Measurements from ENCODE around the gene MARCHF4. TPM values are rescaled to one million over a fixed set of nuclear protein-coding genes. Genes with fewer than 3 reads are reported as not detected.

Gene MARCHF4
- total and polyA plus RNA-seq, 2 of the 8 experiments (the other 6 are each of a cell fraction or from before 2014, with no cell fraction given), result 1.9 to 2.9 TPM

DNA sequence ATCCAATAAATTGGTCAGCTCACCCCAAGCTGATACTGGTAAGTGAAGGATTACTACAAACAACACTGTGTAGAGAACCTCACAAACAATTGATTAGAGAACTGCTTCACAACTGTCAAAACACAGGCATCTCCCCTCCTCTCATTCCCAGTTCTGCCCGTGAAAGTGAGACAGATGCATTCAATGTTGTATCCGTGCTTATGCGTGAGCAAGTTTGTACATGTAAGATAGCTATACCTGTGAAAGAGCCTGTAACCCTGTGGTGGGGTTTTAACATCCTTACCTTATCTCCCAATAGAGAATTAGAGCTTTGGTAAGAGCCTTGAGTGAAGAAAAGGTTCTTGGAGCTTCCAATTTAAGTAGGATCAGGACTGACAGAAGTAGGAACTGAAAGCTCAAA is 9.1 kb downstream of the MARCHF4 start:
- Histone ChIP-seq H3K14ac (ENCODE audit: insufficient read length) (no peak overlapping the region), H3K56ac (replicated peaks; ENCODE audit: insufficient read length, low read depth, low read length) (no peak overlapping the region), H3K9ac (replicated peaks in 1 of 4; ENCODE audit: extremely low read depth in 1 of 4, low read depth in 3 of 4, low read length in 3 of 4) (no peak overlapping the region), H2BK12ac (ENCODE audit: low read depth, low read length) (no peak overlapping the region), H2AFZ (ENCODE audit: low read length) (no peak overlapping the region), H3K79me2 (ENCODE audit: control insufficient read depth in 1 of 2, insufficient read depth in 2 of 2, low read length in 2 of 2) (no peaks in the 10 kb centered on the region), H4K20me1 (replicated peaks in 1 of 2; ENCODE audit: control insufficient read depth in 1 of 2, insufficient read depth in 2 of 2, low read length in 2 of 2) (no peaks in the 10 kb centered on the region), H3K27ac (ENCODE audit: low read depth, low read length) (no peak overlapping the region), H3K18ac (ENCODE audit: extremely low read depth, low read length) (no peak overlapping the region), H3K79me1 (ENCODE audit: low read depth, low read length) (no peaks in the 10 kb centered on the region), H2BK20ac (ENCODE audit: low read length) (no peak overlapping the region), H4K91ac (replicated peaks; ENCODE audit: insufficient read length, low read length) (no peak overlapping the region), H3K4me2 (ENCODE audit: insufficient read depth in 1 of 2, low read depth in 2 of 2, low read length in 2 of 2) (no peak overlapping the region), H3K23me2 (ENCODE audit: low read depth, low read length) (no peaks in the 10 kb centered on the region), H4K5ac (ENCODE audit: insufficient read length, low read depth, low read length) (no peak overlapping the region), H3K4me3 (ENCODE audit: extremely low read depth in 1 of 4, insufficient read depth in 2 of 4, low read depth in 3 of 4, low read length in 4 of 4) (no peak overlapping the region), H3K36me3 (ENCODE audit: control insufficient read depth in 2 of 4, insufficient read depth in 4 of 4, low read length in 3 of 4) (no peaks in the 10 kb centered on the region), H3K27me3 (replicated peaks in 1 of 4; ENCODE audit: control insufficient read depth in 3 of 4, extremely low read depth in 1 of 4, insufficient read depth in 3 of 4, low read length in 3 of 4) (no peaks in the 10 kb centered on the region), H2BK120ac (replicated peaks; ENCODE audit: low read depth, low read length) (no peak overlapping the region), H3K9me3 (ENCODE audit: insufficient read depth in 2 of 2, low read depth in 1 of 2, low read length in 1 of 2) (no peaks in the 10 kb centered on the region), H2BK15ac (ENCODE audit: low read length) (no peak overlapping the region), H3K4ac (replicated peaks; ENCODE audit: insufficient read length, low read depth, low read length) (no peak overlapping the region), H2AK5ac (ENCODE audit: low read depth, low read length) (no peak overlapping the region), H2BK5ac (ENCODE audit: low read depth, low read length) (no peak overlapping the region), H3K4me1 (replicated peaks in 1 of 4; ENCODE audit: control insufficient read depth in 3 of 4, insufficient read depth in 4 of 4, low read length in 3 of 4) (peaks cover 0 to 9% (median 0%) of the 10 kb centered on the region in 4 experiments; a peak in 2 of 7 replicates), H3K23ac (ENCODE audit: insufficient read length) (no peak overlapping the region), H4K8ac (ENCODE audit: extremely low read depth, insufficient read depth, low read length) (no peak overlapping the region)
- POLR2A ChIA-PET (ENCODE audit: partially characterized antibody), result interaction anchor here (0.9 to 1.5 kb wide), 5 partner anchors 9 to 135 kb away, joined by 3 to 5 read pairs (median 4); partner anchors contain the start of genes MARCHF4 and RPL37A
- 96% methylated on average over 3 of the region's 3 CpGs; no CpG with 5 or more reads in 1 of the 2 experiments for WGBS, 2 experiments (ENCODE audit: extremely low coverage in 1 of 2, insufficient coverage in 1 of 2, insufficient read length in 1 of 2, insufficient replicate concordance in 2 of 2, low coverage in 1 of 2, low lambda C conversion rate in 2 of 2, missing lambda C conversion rate in 1 of 2)
- TF ChIP-seq CBX8 (IDR thresholded peaks at IDR 0.05; ENCODE audit: borderline replicate concordance, low read depth, low read length) (no peak), EGR1 (IDR thresholded peaks at IDR 0.05; ENCODE audit: borderline replicate concordance, low read depth, low read length) (no peak), PHF8 (conservative IDR thresholded peaks at IDR 0.05; ENCODE audit: low read depth, low read length) (no peak), MAFK (IDR thresholded peaks at IDR 0.05; ENCODE audit: low read depth, low read length) (no peak), YY1 (IDR thresholded peaks at IDR 0.05; ENCODE audit: low read depth, low read length) (no peak), SP4 (IDR thresholded peaks at IDR 0.05; ENCODE audit: low read length) (no peak), SIX5 (IDR thresholded peaks at IDR 0.05; ENCODE audit: low read depth, low read length) (no peak), BCL11A (IDR thresholded peaks at IDR 0.05; ENCODE audit: low read depth in 2 of 2, low read length in 2 of 2) (no peak), RBBP5 (IDR thresholded peaks at IDR 0.05; ENCODE audit: borderline replicate concordance, low read depth, low read length) (no peak), HDAC6 (IDR thresholded peaks at IDR 0.05; ENCODE audit: low read depth, low read length) (no peak), JUN (IDR thresholded peaks at IDR 0.05; ENCODE audit: low read depth, low read length) (no peak), CEBPB (IDR thresholded peaks at IDR 0.05; ENCODE audit: low read depth, low read length) (no peak)
- TF ChIP-seq, protein P1, sequence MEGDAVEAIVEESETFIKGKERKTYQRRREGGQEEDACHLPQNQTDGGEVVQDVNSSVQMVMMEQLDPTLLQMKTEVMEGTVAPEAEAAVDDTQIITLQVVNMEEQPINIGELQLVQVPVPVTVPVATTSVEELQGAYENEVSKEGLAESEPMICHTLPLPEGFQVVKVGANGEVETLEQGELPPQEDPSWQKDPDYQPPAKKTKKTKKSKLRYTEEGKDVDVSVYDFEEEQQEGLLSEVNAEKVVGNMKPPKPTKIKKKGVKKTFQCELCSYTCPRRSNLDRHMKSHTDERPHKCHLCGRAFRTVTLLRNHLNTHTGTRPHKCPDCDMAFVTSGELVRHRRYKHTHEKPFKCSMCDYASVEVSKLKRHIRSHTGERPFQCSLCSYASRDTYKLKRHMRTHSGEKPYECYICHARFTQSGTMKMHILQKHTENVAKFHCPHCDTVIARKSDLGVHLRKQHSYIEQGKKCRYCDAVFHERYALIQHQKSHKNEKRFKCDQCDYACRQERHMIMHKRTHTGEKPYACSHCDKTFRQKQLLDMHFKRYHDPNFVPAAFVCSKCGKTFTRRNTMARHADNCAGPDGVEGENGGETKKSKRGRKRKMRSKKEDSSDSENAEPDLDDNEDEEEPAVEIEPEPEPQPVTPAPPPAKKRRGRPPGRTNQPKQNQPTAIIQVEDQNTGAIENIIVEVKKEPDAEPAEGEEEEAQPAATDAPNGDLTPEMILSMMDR (IDR thresholded peaks at IDR 0.05; ENCODE audit: control extremely low read depth in 1 of 3, insufficient read depth in 1 of 3, low read depth in 1 of 3, low read length in 3 of 3), result no peak
- FAIRE-seq, result no peak
- CTCF ChIA-PET (ENCODE audit: partially characterized antibody), result interaction anchor here (0.8 to 2.0 kb wide), 7 partner anchors 11 to 140 kb away, joined by 3 to 7 read pairs (median 4); no protein-coding TSS in a partner anchor
- no peak for DNase-seq (ENCODE audit: low read depth in 1 of 2, low spot score in 2 of 2)

All from H1 (cell line).